OCI-LY7 (cell line): ENCODE results near the gene APPL1. TPM values are rescaled to one million over a fixed set of nuclear protein-coding genes. Genes with fewer than 3 reads are reported as not detected.

Experiments used
- BruUV-seq: library from RNA; stranded (reverse); fragments of 400-500 nt; replicated peaks from 2 replicates; lab custom pipeline; 2021; lab: Mats Ljungman, UMichigan
- CTCF ChIA-PET: fragments of 300-600 bp; sonication (Branson Sonifier 250); formaldehyde crosslinking; loops from one replicate; lab custom pipeline; 2022; ENCODE audit warnings: antibody characterized with exemption; ENCODE audit not compliant: unreplicated experiment; lab: Charles Lee
- POLR2A ChIA-PET: fragments of 300-600 bp; sonication (Branson Sonifier 250); formaldehyde crosslinking; loops from one replicate; lab custom pipeline; 2022; ENCODE audit warnings: antibody characterized with exemption; lab: Charles Lee
- DNase-seq: peaks from one replicate; pipeline ENCODE4 v3.0.0-alpha.2; 2015; ENCODE audit warnings: low spot score
- H2AFZ ChIP-seq: fragments of 200-600 bp; sonication (generic), shearing (Covaris generic); 2 replicates; pipeline ENCODE4 v1.6.1; 2014; ENCODE audit warnings: mild to moderate bottlenecking, antibody characterized with exemption, low read length, moderate library complexity
- H3K27ac ChIP-seq: fragments of 200-600 bp; sonication (generic); 2 replicates; pipeline ENCODE4 v1.5.1; 2014; ENCODE audit warnings: mixed run types, low read depth, mild to moderate bottlenecking, moderate library complexity, low read length, inconsistent platforms; ENCODE audit not compliant: poor library complexity, severe bottlenecking
- H3K36me3 ChIP-seq: fragments of 200-600 bp; sonication (generic); 2 replicates; pipeline ENCODE4 v1.6.1; 2014; ENCODE audit warnings: mild to moderate bottlenecking, antibody characterized with exemption, low read length, moderate library complexity, mixed read lengths; ENCODE audit not compliant: insufficient read depth
- H3K4me1 ChIP-seq: fragments of 200-600 bp; sonication (generic); 2 replicates; pipeline ENCODE4 v1.5.1; 2014; ENCODE audit warnings: mild to moderate bottlenecking, low read length; ENCODE audit not compliant: insufficient read depth, poor library complexity, severe bottlenecking
- H3K4me2 ChIP-seq: fragments of 200-600 bp; sonication (generic); 2 replicates; pipeline ENCODE4 v1.6.1; 2014; ENCODE audit warnings: mild to moderate bottlenecking, low read length
- H3K4me3 ChIP-seq: fragments of 200-600 bp; sonication (generic); 2 replicates; pipeline ENCODE4 v1.5.1; 2014; ENCODE audit warnings: mild to moderate bottlenecking, low read depth, low read length; ENCODE audit not compliant: poor library complexity, severe bottlenecking
- H3K79me2 ChIP-seq: fragments of 200-600 bp; sonication (generic); 2 replicates; pipeline ENCODE4 v1.6.1; 2016; ENCODE audit warnings: low read depth, mild to moderate bottlenecking, low read length, moderate library complexity, mixed read lengths; ENCODE audit not compliant: insufficient read depth
- H3K9me2 ChIP-seq: fragments of 200-600 bp; sonication (generic); 2 replicates; pipeline ENCODE4 v1.6.1; 2016; ENCODE audit warnings: mild to moderate bottlenecking, low read length, mixed read lengths; ENCODE audit not compliant: insufficient read depth
- H3K9me3 ChIP-seq: fragments of 200-600 bp; sonication (generic); 2 replicates; pipeline ENCODE4 v1.6.1; 2014; ENCODE audit warnings: mild to moderate bottlenecking, mixed run types, low read length, mixed read lengths
- H4K20me1 ChIP-seq: fragments of 200-600 bp; sonication (generic); 2 replicates; pipeline ENCODE4 v1.6.1; 2014; ENCODE audit warnings: mild to moderate bottlenecking, antibody characterized with exemption, low read length, moderate library complexity, mixed read lengths; ENCODE audit not compliant: insufficient read depth
- CTCF ChIP-seq: fragments of 200-600 bp; sonication (generic); conservative IDR thresholded peaks from 2 replicates; pipeline ENCODE4 v1.5.1; 2014; ENCODE audit warnings: mild to moderate bottlenecking, antibody characterized with exemption, low read length, moderate library complexity, mixed read lengths
- EZH2phosphoT487 ChIP-seq: fragments of 200-600 bp; sonication (generic); IDR thresholded peaks from 2 replicates; pipeline ENCODE4 v1.6.1; 2018; ENCODE audit warnings: low read depth, borderline replicate concordance, mild to moderate bottlenecking, mixed run types, antibody characterized with exemption, low read length, moderate library complexity, mixed read lengths
- intact Hi-C: fragments of 100-400 bp; cut with micrococcal nuclease; formaldehyde crosslinking; loops from one replicate; pipeline ENCODE4 v1.10.0; 2022; ENCODE audit not compliant: unreplicated experiment
- total RNA-seq, 2 experiments: library from RNA; depleted of rRNA in 1 of 2; stranded (reverse); fragments of >200 nt in 1 of 2; shearing (Covaris generic) in 1 of 2; gene quantifications; 2 replicates each; pipeline ENCODE4 v1.2.3, GENCODE V29; 2014 to 2022

APPL1 gene
- total RNA-seq, 2 experiments from 2014 or later = 45.9 to 54.5 TPM

DNA sequence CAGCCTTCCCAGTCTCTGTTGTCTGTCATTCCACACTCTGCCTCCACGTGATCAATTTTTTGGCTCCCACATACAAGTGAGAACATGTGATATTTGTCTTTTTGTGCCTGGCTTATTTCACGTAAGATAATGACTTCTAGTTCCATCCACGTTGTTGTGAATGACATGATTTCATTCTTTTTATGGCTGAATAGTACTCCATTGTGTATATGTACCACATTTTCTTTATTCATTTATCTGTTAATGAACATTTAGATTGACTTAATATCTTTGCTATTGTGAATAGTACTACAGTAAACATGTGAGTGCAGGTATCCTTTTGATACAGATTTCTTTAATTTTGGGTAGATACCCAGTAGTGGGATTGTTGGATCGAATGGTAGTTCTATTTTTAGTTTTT, 33.6 kb downstream of the APPL1 start:
- Histone ChIP-seq H3K9me2 (no peaks in the 10 kb centered on the region), H3K4me3 (no peak overlapping the region), H3K9me3 (peaks cover 11% of the 10 kb centered on the region; the same call in 1 of the 2 replicates), H2AFZ (no peak overlapping the region), H3K27ac (no peak overlapping the region), H4K20me1 (no peaks in the 10 kb centered on the region), H3K36me3 (peaks cover 93% of the 10 kb centered on the region), H3K4me1 (no peaks in the 10 kb centered on the region), H3K79me2 (no peaks in the 10 kb centered on the region), H3K4me2 (no peak overlapping the region)
- TF ChIP-seq EZH2phosphoT487 = no peak
- TF ChIP-seq CTCF = no peak
- DNase-seq = no peak
- intact Hi-C loops = no loop called here
- ChIA-PET POLR2A (no interaction called here), CTCF (no interaction called here)
- BruUV-seq = no TSS peak

- intact Hi-C loops = no loop called here
- ChIA-PET POLR2A (no interaction called here), CTCF (no interaction called here)
- Histone ChIP-seq H3K4me1 (no peaks in the 10 kb centered on the region), H2AFZ (no peak overlapping the region), H3K9me2 (no peaks in the 10 kb centered on the region), H3K4me3 (no peak overlapping the region), H3K9me3 (peaks cover 11% of the 10 kb centered on the region; the same call in 1 of the 2 replicates), H3K36me3 (peaks cover 96% of the 10 kb centered on the region), H3K4me2 (no peak overlapping the region), H3K27ac (no peak overlapping the region), H4K20me1 (no peaks in the 10 kb centered on the region), H3K79me2 (no peaks in the 10 kb centered on the region)
- no peak for TF ChIP-seq EZH2phosphoT487
- BruUV-seq = no TSS peak
- no peak for DNase-seq
Observed at GRCh38 chr3:57261929-57262328, 34.4 kb downstream of the APPL1 start.

- TF ChIP-seq EZH2phosphoT487 (no peak), CTCF (no peak)
Observed at GRCh38 chr3:57268416-57268815, 40.9 kb downstream of the APPL1 start.

More at GRCh38 chr3:57268416-57268815, 40.9 kb downstream of the APPL1 start:
- Histone ChIP-seq H3K79me2 (no peaks in the 10 kb centered on the region), H3K4me2 (no peak overlapping the region), H4K20me1 (no peaks in the 10 kb centered on the region), H3K27ac (no peak overlapping the region), H3K4me3 (no peak overlapping the region), H3K9me3 (peaks cover 9% of the 10 kb centered on the region; the same call in 1 of the 2 replicates), H2AFZ (no peak overlapping the region), H3K36me3 (peaks cover 94% of the 10 kb centered on the region), H3K4me1 (no peaks in the 10 kb centered on the region), H3K9me2 (no peaks in the 10 kb centered on the region)
- ChIA-PET CTCF (no interaction called here), POLR2A (interaction anchor here (1.1 kb wide), 1 partner anchor 9 kb away, joined by 4 read pairs; no protein-coding TSS in a partner anchor)
- BruUV-seq = no TSS peak
- DNase-seq = no peak
- intact Hi-C loops = no loop called here
